ENCODE results near the gene HPS5.

The HPS5 gene

DNA sequence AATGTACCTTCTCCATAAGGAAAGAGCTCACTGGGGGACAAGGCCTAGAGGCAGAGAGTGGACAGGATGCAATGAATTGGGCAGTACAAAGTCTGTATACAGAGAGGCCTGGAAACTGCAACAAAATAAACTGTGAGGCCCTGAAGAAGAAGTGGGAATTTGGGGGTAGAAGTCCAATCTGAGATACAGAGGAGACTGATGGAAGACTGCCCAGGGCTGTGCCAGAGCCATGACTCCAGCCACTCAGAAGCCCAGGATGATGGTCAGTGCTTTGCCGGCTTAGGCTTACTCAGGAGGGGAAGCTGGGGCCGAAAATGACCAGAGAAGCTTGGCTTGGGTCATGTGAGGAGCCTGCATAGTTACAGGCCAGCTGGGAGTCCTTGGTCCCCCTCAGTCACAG is 91.1 kb downstream of the HPS5 start:
- DNase-seq = no peak

DNA sequence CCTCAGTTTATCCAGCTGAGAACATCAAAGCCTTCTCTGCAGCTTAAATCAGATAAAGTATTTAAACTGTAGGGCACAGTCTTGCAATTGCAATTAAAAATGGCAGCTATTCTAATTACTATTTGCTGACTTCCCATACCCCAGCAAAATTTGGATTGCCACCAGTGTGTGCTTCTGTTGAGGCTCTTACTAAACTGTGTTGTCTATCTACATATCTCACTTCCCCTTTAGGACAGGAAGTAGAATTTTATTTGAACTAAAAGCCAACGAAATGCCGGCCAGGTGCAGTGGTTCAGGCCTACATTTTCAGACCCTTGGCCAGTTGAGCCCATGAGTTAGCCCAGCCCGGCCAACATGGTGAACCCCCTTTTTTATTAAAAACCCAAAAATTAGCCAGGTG is 92.4 kb downstream of the HPS5 start:
- DNase-seq = no peak
